ENCODE measurements around the gene USP20.

Gene USP20

GRCh38 chr9:129802833-129803675 lies 32.2 kb upstream of the USP20 start, which contains the start of gene TOR1B (continued):
- TF ChIP-seq KLF8 (tag by site-specific recombination; IDR thresholded peaks at IDR 0.05) (peak; percentile 85), MZF1 (tag by site-specific recombination; IDR thresholded peaks at IDR 0.05; ENCODE audit: borderline replicate concordance) (no peak), SCRT2 (tag by site-specific recombination; IDR thresholded peaks at IDR 0.05) (no peak), ZBTB26 (tag by site-specific recombination; optimal IDR thresholded peaks at IDR 0.05) (peak; percentile 88), SALL2 (tag by site-specific recombination; IDR thresholded peaks at IDR 0.05; ENCODE audit: borderline replicate concordance) (no peak), ZNF777 (tag by site-specific recombination; IDR thresholded peaks at IDR 0.05; ENCODE audit: borderline replicate concordance) (no peak), INSM2 (tag by site-specific recombination; IDR thresholded peaks at IDR 0.05) (no peak), ZNF843 (tag by site-specific recombination; IDR thresholded peaks at IDR 0.05) (no peak), ZNF146 (tag by site-specific recombination; IDR thresholded peaks at IDR 0.05) (no peak), ZBTB11 (tag by site-specific recombination; conservative IDR thresholded peaks at IDR 0.05; ENCODE audit: low read depth) (peak; percentile 98), ZNF629 (tag by site-specific recombination; IDR thresholded peaks at IDR 0.05) (peak; percentile 64), ZNF518A (tag by site-specific recombination; conservative IDR thresholded peaks at IDR 0.05; ENCODE audit: low read depth) (0 out of 2 replicates have a peak, but pooled peaks have one; percentile 46), ZEB2 (tag by site-specific recombination; IDR thresholded peaks at IDR 0.05) (0 out of 2 replicates have a peak, but pooled peaks have one; percentile 41), ZNF621 (tag by site-specific recombination; IDR thresholded peaks at IDR 0.05) (no peak), ZNF132 (tag by site-specific recombination; IDR thresholded peaks at IDR 0.05; ENCODE audit: borderline replicate concordance) (no peak), ZFP41 (tag by site-specific recombination; IDR thresholded peaks at IDR 0.05; ENCODE audit: borderline replicate concordance) (no peak), ZNF266 (tag by site-specific recombination; IDR thresholded peaks at IDR 0.05; ENCODE audit: low read depth) (no peak), ZNF580 (tag by site-specific recombination; IDR thresholded peaks at IDR 0.05) (no peak), ZNF785 (tag by site-specific recombination; IDR thresholded peaks at IDR 0.05) (no peak), ZNF585B (tag by site-specific recombination; IDR thresholded peaks at IDR 0.05) (no peak), ZNF280C (tag by site-specific recombination; IDR thresholded peaks at IDR 0.05) (no peak)

All from HEK293 (cell line).